Measurements from ENCODE around the gene GIN1.
A peak's percentile ranks its signal among the peaks of the same experiment; 100 is the strongest.
"Not testable (repeated sequence)": the region's sequence is repeated elsewhere in the genome, so short reads cannot be mapped to it uniquely, and the experiment has no call there.

Gene GIN1

GRCh38 chr5:103109277-103109676 lies 10.7 kb downstream of the GIN1 start:
- no peak for DNase-seq

GRCh38 chr5:103108086-103108485 lies 11.9 kb downstream of the GIN1 start:
- no peak for DNase-seq

GRCh38 chr5:103102234-103102633 lies 17.7 kb downstream of the GIN1 start:
- no peak for DNase-seq

GRCh38 chr5:103101079-103101750 lies 18.7 kb downstream of the GIN1 start:
- DNase-seq: no peak

- DNase-seq: no peak
These were observed 20.9 kb downstream of the GIN1 start for GRCh38 chr5:103098993-103099392.

- DNase-seq: no peak
These were observed 25.2 kb downstream of the GIN1 start for GRCh38 chr5:103094737-103095136.

- DNase-seq: no peak
These were observed 26.2 kb downstream of the GIN1 start for GRCh38 chr5:103093727-103094126.

GRCh38 chr5:103092676-103093075 lies 27.3 kb downstream of the GIN1 start:
- DNase-seq: no peak

GRCh38 chr5:103090791-103091190 lies 29.1 kb downstream of the GIN1 start:
- DNase-seq: no peak

- no peak for DNase-seq
These were observed 30.7 kb downstream of the GIN1 start for GRCh38 chr5:103089272-103089671.

GRCh38 chr5:103086547-103086946 lies 33.4 kb downstream of the GIN1 start:
- no peak for DNase-seq

GRCh38 chr5:103079796-103080195 lies 40.1 kb downstream of the GIN1 start:
- no peak for DNase-seq

- DNase-seq: no peak
These were observed 44.5 kb downstream of the GIN1 start for GRCh38 chr5:103075442-103075841.

GRCh38 chr5:103073500-103073899 lies 46.4 kb downstream of the GIN1 start:
- not testable (repeated sequence) for DNase-seq

- DNase-seq: no peak
These were observed 53.6 kb downstream of the GIN1 start for GRCh38 chr5:103066326-103066725.

GRCh38 chr5:103060424-103060954 lies 59.4 kb downstream of the GIN1 start:
- no peak for DNase-seq

GRCh38 chr5:103059525-103059924 lies 60.4 kb downstream of the GIN1 start:
- DNase-seq: no peak

- no peak for DNase-seq
These were observed 62.5 kb downstream of the GIN1 start for GRCh38 chr5:103057208-103058130.

GRCh38 chr5:103046706-103047105 lies 73.2 kb downstream of the GIN1 start:
- DNase-seq: not testable (repeated sequence)

GRCh38 chr5:103041071-103041676 lies 78.8 kb downstream of the GIN1 start:
- peak; percentile 40 for DNase-seq

- DNase-seq: peak; percentile 3
These were observed 82.1 kb downstream of the GIN1 start for GRCh38 chr5:103037673-103038455.

GRCh38 chr5:103036601-103037000 lies 83.3 kb downstream of the GIN1 start:
- no peak for DNase-seq

All from NCI-H82 (cell line).